ENCODE results near the gene KSR2. TPM values are rescaled to one million over a fixed set of nuclear protein-coding genes. Genes with fewer than 3 reads are reported as not detected.
"Not testable (repeated sequence)": the region's sequence is repeated elsewhere in the genome, so short reads cannot be mapped to it uniquely, and the experiment has no call there.

KSR2 gene
- total RNA-seq, 1 experiment from 2014 or later = 1.3 TPM

- no peak overlapping the region for H3K4me3 Mint-ChIP-seq
- Histone ChIP-seq H3T11ph (ENCODE audit: low read length) (no peak overlapping the region), H3K23me2 (ENCODE audit: insufficient read length, low read depth, low read length, poor library complexity, severe bottlenecking) (no peaks in the 10 kb centered on the region), H2BK5ac (ENCODE audit: insufficient read length, low read length) (no peak overlapping the region), H3K9me3 (ENCODE audit: control insufficient read depth, low read depth, low read length) (no peaks in the 10 kb centered on the region), H3K4ac (ENCODE audit: low read depth, low read length) (no peak overlapping the region), H2BK12ac (ENCODE audit: insufficient read length, low read depth, low read length) (no peak overlapping the region), H3K56ac (ENCODE audit: insufficient read length, low read depth, low read length) (no peak overlapping the region), H4K5ac (ENCODE audit: insufficient read length, low read depth, low read length) (no peak overlapping the region), H3K14ac (ENCODE audit: insufficient read depth, low read length) (no peak overlapping the region), H3K79me2 (ENCODE audit: insufficient read depth, low read length) (no peaks in the 10 kb centered on the region), H2AK5ac (ENCODE audit: insufficient read length, low read length) (no peak overlapping the region), H3K79me1 (ENCODE audit: insufficient read depth, low read depth, low read length, poor library complexity, severe bottlenecking) (no peaks in the 10 kb centered on the region), H3K23ac (ENCODE audit: insufficient read length, low read depth, low read length) (no peak overlapping the region), H3K18ac (ENCODE audit: insufficient read length, low read depth, low read length) (no peak overlapping the region), H3K4me2 (ENCODE audit: insufficient read depth, insufficient read length, low read length) (no peak overlapping the region), H3K27me3 (ENCODE audit: insufficient read depth, low read length) (no peaks in the 10 kb centered on the region), H2BK20ac (ENCODE audit: low read depth, low read length, poor library complexity, severe bottlenecking) (no peak overlapping the region), H3K9ac (ENCODE audit: extremely low read depth, insufficient read length, low read length) (no peak overlapping the region), H2AFZ (ENCODE audit: low read length) (no peak overlapping the region), H4K20me1 (ENCODE audit: control insufficient read depth, insufficient read depth, insufficient read length) (no peaks in the 10 kb centered on the region), H2BK120ac (ENCODE audit: low read depth, low read length, poor library complexity, severe bottlenecking) (no peak overlapping the region), H4K8ac (replicated peaks; ENCODE audit: insufficient read length, low read depth, low read length) (no peak overlapping the region), H4K91ac (ENCODE audit: insufficient read length, low read depth, low read length) (no peak overlapping the region), H3K27ac (ENCODE audit: insufficient read length, low read depth, low read length) (no peak overlapping the region), H2BK15ac (ENCODE audit: low read depth, low read length) (no peak overlapping the region), H3K4me1 (ENCODE audit: insufficient read depth, low read length) (no peaks in the 10 kb centered on the region)
- H3K36me3 Mint-ChIP-seq (ENCODE audit: insufficient read depth in 1 of 3, low read depth in 3 of 3) = no peaks in the 10 kb centered on the region
- TF ChIP-seq, protein P1, sequence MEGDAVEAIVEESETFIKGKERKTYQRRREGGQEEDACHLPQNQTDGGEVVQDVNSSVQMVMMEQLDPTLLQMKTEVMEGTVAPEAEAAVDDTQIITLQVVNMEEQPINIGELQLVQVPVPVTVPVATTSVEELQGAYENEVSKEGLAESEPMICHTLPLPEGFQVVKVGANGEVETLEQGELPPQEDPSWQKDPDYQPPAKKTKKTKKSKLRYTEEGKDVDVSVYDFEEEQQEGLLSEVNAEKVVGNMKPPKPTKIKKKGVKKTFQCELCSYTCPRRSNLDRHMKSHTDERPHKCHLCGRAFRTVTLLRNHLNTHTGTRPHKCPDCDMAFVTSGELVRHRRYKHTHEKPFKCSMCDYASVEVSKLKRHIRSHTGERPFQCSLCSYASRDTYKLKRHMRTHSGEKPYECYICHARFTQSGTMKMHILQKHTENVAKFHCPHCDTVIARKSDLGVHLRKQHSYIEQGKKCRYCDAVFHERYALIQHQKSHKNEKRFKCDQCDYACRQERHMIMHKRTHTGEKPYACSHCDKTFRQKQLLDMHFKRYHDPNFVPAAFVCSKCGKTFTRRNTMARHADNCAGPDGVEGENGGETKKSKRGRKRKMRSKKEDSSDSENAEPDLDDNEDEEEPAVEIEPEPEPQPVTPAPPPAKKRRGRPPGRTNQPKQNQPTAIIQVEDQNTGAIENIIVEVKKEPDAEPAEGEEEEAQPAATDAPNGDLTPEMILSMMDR (conservative IDR thresholded peaks at IDR 0.05) = no peak
- H3K4me1 Mint-ChIP-seq = no peaks in the 10 kb centered on the region
- no peak overlapping the region for H3K27ac Mint-ChIP-seq
- WGBS (ENCODE audit: extremely low coverage, insufficient read length, low lambda C conversion rate) = no CpG with 5 or more reads among the region's 3 CpGs
- peaks cover 2 to 6% of the 10 kb centered on the region in 2 experiments; a peak in 4 of 5 replicates for H3K9me3 Mint-ChIP-seq
- peaks cover 3% of the 10 kb centered on the region for H3K27me3 Mint-ChIP-seq (ENCODE audit: low read depth)
- no peak for DNase-seq
Measured at GRCh38 chr12:117749431-117749830, 219.4 kb downstream of the KSR2 start.

- not testable (repeated sequence) for H3K14ac ChIP-seq (ENCODE audit: insufficient read depth, low read length); H2BK12ac ChIP-seq (ENCODE audit: insufficient read length, low read depth, low read length); H3K27me3 ChIP-seq (ENCODE audit: insufficient read depth, low read length); H2BK15ac ChIP-seq (ENCODE audit: low read depth, low read length); H3K36me3 Mint-ChIP-seq (ENCODE audit: insufficient read depth in 1 of 3, low read depth in 3 of 3); H3K79me2 ChIP-seq (ENCODE audit: insufficient read depth, low read length); H3K9ac ChIP-seq (ENCODE audit: extremely low read depth, insufficient read length, low read length); H4K91ac ChIP-seq (ENCODE audit: insufficient read length, low read depth, low read length); H3K4me2 ChIP-seq (ENCODE audit: insufficient read depth, insufficient read length, low read length); H3T11ph ChIP-seq (ENCODE audit: low read length); H2BK20ac ChIP-seq (ENCODE audit: low read depth, low read length, poor library complexity, severe bottlenecking); H2AK5ac ChIP-seq (ENCODE audit: insufficient read length, low read length); H3K27ac Mint-ChIP-seq; H2BK5ac ChIP-seq (ENCODE audit: insufficient read length, low read length); H2AFZ ChIP-seq (ENCODE audit: low read length); H3K9me3 ChIP-seq (ENCODE audit: control insufficient read depth, low read depth, low read length); H4K8ac ChIP-seq (replicated peaks; ENCODE audit: insufficient read length, low read depth, low read length); H3K56ac ChIP-seq (ENCODE audit: insufficient read length, low read depth, low read length); H4K5ac ChIP-seq (ENCODE audit: insufficient read length, low read depth, low read length); H3K4ac ChIP-seq (ENCODE audit: low read depth, low read length); H3K79me1 ChIP-seq (ENCODE audit: insufficient read depth, low read depth, low read length, poor library complexity, severe bottlenecking); H3K27ac ChIP-seq (ENCODE audit: insufficient read length, low read depth, low read length); H3K4me1 ChIP-seq (ENCODE audit: insufficient read depth, low read length); H3K9me3 Mint-ChIP-seq; H2BK120ac ChIP-seq (ENCODE audit: low read depth, low read length, poor library complexity, severe bottlenecking); H3K23me2 ChIP-seq (ENCODE audit: insufficient read length, low read depth, low read length, poor library complexity, severe bottlenecking); H3K4me1 Mint-ChIP-seq; H4K20me1 ChIP-seq (ENCODE audit: control insufficient read depth, insufficient read depth, insufficient read length); H3K27me3 Mint-ChIP-seq (ENCODE audit: low read depth); DNase-seq; H3K4me3 Mint-ChIP-seq; H3K18ac ChIP-seq (ENCODE audit: insufficient read length, low read depth, low read length); H3K23ac ChIP-seq (ENCODE audit: insufficient read length, low read depth, low read length)
Measured at GRCh38 chr12:117746358-117746757, 222.4 kb downstream of the KSR2 start.

Data from H9 (cell line).